ENCODE results near the gene C10orf88.

Gene C10orf88, protein sequence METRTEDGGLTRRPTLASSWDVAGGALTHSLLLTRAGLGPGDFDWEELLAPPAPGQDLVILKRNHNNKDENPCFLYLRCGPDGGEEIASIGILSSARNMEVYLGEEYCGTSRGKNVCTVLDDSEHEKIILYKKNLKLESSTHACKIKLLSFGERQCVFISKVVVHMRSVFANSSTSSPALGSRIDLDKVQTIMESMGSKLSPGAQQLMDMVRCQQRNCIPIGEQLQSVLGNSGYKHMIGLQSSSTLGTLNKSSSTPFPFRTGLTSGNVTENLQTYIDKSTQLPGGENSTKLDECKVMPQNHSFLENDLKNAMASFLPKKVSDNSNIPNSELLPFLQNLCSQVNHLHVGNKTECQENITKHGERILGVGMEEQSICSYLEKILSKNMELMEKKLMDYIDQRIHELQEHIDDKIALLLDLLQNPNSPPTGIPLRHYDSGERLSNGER

DNA sequence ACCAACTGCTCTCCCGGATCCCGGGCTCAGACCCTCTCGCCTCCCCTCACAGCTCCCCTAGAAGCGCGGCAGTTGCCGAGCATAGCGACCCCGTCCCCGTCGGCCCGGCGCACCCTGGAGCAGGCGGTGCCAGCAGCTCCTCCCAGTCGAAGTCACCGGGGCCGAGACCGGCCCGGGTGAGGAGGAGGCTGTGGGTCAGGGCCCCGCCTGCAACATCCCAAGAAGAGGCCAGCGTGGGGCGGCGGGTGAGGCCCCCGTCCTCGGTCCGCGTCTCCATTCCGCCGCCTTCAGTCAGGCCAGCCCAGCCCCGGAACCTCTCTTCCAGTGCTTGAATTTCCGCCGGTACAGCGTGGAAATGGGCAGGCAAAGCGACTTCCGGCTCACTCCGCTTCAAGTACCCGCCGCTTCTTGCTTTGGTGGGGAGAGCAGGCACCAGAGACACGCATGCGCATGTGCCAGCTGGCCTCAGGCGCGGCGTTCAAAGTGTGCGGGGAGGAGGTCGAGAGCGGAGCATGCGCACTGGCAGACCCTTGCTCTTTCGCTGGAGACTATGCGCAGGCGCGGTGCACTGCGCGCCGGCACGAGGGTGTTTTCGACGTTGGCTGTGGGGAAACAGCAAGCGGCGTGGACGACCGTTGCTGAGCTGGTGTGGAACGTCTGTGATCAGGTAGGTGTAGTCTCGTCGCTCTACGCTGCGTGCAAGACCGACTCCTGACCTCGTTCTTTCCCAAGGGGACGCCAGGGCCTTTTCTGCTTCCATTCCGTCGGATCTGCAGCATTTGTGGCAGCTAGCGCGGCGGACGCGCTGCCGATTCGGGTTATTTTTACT lies at the start of gene C10orf88:
TSS of gene C10orf88 (minus strand) at position 326 of the 829 bp plus-strand sequence. CDS start at position 277, 49 bp downstream.
- DNase-seq: peak; percentile 92 to 95 (median 94)

DNA sequence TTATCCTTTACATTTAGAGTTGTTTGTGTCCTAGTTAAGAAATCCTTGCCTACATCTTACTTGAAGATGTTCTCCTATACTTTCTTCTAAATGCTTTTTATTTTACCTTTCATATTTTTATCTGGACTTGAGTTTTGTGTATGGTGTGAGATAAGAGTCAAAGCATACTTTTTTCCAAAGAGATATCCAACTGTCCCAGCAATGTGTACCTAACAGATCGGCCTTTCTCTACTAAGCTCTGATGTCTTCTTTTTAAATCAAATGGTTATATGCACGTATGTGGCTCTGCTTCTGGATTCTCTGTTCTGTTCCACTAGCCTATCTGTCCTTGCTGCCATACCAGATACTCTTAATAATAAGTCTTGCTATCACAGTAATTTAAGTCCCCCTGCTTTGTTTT lies 47.3 kb upstream of the C10orf88 start:
- no peak for DNase-seq

DNA sequence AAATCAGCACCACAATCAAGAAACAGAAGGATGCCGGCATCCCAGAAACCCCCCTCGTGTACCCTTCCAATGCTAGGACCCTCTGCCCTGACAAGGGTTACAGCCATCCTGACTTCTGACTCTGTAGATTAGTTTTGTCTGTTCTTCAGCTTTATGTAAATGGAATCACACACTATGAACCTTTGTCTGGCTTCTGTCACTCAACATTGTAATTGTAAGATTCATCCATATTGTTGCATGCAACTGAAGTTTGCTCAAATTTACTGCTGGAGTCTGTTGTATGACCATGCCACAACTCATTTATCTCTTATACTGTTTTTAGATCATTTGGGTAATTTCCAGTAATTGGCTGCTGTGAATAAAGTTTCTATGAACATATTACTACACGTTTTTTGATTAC lies 46.1 kb upstream of the C10orf88 start:
- DNase-seq: no peak

DNA sequence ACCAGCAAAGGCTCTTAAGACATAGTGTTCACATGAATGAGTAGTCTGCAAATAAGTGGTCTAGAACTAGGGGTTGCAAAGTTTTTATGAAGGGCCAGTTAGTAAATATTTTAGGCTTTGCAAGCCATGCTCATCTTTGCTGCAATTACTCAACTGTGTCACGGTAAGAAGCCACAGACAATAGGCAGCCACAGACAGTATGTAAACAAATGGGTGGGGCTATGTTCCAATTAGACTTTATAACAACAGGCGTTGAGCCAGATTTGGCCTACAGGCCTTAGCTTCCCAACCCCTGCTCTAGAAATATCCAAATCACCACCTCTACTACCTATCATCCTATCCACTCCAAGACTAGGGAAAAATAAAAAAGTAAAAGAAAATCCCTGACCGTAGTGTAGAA lies 45.3 kb upstream of the C10orf88 start:
- no peak for DNase-seq

DNA sequence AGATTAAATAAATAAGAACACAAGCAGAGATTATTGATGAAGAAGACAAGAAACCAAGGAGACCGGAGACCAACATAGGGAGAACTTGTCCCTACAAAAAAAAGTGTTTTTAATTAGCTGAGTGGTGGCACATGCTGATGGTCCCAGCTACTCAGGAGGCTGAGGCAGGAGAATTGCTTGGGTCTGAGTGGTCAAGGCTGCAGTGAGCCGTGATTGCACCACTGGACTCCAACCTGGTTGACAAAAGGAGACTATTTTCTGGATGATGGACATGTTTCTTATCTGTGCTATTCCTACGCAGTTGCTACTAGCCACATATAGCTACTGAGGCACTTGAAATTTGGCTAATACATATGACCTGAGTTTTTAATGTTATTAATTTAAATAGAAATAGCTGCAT lies 44.9 kb upstream of the C10orf88 start:
- DNase-seq: no peak

DNA sequence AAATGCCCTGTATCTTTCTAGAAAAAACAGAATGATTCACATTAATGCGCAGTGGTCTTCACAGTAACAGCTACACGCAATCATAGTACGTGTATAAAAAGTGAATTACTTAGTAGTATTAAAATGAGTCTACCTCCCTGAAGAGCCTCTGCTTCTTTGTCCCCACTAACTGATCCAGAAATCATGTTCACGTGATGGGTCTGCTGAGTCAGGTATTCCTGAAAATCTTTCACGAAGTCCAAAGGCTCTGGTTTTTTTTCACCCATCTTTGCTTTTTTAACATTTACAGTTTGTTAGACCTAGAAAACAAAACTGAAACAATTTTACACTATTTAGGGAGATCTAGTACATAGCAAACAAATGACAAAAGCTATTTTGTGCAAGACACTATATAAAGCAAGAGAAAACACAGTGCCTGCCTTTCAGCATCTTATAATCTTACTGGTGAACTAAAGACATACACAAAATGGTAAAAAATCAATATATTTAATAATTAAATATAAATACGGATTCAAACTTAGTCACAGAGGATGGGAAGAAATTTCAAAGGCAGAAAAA lies 44.4 kb upstream of the C10orf88 start:
- no peak for DNase-seq

DNA sequence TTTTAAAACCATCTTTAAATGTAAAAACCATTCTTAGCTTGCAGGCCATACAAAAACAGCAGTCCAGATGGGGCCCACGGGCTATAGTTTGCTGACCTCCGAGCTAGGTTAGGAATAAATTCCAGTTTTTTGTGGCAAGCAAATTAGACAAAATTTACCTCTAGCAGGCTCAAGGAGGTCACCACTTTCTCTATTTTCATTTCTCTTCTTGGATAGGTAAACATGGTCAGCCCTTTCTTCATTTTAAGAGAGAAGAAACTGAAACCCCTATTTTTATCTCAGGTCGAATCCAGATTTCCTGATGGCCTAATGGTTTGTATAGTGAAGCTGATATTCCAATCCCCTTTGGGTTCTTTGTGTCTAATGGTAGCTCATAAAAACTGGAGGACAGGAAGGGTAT lies 43.8 kb upstream of the C10orf88 start:
- DNase-seq: no peak

DNA sequence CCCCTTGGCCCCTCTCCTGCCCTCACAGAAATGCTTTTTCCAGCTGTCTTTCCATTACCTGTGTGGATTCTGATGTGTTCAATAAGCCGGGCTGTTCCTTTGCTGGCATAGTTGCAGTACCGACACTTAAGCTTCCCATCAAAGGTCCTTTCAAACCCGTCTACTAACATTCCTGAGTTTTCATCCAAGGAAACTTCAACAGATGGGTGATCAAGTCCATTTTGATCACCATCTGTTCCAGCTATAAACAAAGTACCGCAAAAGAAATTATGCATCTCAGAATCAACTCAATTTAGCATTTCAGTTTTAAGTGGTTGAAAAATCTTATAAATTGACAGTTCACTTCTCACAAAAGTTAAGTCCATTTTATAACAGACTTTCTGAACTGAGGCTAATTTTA lies 41.9 kb upstream of the C10orf88 start:
- DNase-seq: no peak

DNA sequence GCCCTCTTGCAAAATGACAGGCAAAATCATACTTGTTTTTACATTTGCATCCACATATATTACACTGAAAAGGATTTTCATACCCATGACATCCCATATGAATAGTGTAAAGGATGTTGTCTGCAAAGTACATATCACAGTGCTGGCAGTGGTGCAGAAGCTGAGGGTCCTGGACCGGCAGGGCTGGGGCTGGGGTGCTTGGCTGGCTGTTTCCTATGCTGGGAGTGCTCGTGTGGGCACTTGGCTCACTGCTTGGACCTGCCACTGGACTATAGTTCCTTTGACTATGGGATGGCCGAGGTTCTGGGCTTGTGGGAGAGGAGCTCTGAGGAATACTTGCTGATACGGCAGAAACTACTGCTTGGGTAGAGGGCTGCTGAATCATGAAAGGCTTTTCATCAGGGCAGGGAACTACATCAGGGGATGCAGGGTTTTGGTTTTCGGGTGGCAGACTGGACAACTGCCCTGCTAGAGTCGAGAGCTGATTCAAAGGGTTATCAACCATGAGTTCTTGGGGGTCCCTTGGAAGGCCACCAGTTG lies 39.8 kb upstream of the C10orf88 start:
- DNase-seq: no peak

DNA sequence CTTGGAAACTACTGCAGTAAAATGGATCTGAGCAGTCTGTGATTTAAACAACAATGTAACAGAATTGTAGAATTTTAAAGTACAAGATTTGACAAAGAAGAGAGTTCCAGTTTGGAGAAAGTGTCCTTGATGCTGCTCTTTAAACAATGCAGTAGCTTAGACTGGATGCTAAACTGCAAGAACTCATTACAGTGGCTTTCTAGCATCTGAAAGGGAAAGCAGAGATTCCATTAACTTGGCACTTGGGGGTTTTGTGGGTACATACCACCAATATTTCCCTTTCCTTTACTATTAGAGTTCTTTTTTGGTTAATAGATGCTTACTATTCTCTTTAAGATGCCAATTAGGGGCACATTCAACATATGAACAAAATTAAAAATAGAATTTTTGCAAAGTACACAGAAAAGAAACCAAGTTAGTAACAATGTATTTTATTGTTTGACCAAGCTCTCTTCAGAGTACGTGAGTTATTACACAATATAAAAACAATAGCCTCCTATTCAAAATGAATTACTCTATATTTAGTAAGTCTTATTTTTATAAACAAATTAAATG lies 38.1 kb upstream of the C10orf88 start:
- DNase-seq: no peak

DNA sequence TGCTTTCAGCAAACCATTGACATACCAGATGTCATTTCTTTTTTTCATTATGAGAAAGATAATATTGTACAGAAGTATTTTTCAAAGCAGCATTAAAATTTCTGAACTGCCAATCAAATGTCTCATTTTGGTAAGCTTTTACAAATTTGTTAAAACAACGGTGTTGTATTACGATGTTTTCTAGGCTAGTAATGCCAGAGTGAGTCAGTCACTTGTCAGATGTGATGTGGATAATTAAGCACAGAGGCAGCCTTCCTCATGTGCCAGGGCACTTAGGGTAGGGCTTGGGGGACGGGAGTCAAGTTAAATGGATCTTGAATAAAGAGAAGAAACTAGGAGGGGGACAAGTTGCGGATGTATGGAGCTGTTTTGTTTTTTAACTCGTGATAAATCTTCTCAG lies 36.3 kb upstream of the C10orf88 start:
- no peak for DNase-seq

DNA sequence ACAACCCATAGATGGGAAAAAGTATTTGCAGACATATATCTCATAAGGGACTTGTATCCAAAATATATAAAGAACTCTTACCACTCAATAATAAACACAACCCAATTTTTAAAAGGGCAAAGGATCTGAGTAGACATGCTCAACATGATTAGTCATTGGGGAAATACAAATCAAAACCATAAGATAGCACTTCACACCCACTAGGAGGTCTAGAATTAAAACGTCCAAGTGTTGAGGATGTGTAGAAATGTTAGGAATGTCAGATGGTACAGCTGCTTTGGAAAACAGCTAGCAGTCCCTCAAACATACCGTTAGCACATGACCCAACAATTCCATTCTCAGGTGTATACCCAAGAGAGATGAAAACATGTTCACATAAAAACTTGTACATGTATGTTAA lies 34.5 kb upstream of the C10orf88 start:
- no peak for DNase-seq

DNA sequence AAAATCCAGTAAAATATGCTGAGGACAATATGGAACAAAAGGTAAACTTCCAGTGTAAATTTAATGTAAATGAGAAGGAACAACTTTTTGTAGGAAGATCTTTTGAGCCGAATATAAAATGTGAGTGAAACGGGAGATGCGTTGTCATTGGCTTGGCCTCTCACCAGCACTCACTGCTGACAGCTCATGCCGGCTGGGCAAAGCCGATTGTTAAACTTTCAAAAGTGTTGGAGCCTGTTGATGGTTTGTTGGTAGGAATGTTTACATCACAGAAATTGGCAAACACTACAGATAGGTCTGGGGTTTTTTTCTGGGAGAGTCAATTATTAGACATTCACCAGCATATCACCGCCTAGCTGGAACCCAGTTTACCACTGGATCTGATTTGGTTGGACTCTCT lies 32.3 kb upstream of the C10orf88 start:
- no peak for DNase-seq

DNA sequence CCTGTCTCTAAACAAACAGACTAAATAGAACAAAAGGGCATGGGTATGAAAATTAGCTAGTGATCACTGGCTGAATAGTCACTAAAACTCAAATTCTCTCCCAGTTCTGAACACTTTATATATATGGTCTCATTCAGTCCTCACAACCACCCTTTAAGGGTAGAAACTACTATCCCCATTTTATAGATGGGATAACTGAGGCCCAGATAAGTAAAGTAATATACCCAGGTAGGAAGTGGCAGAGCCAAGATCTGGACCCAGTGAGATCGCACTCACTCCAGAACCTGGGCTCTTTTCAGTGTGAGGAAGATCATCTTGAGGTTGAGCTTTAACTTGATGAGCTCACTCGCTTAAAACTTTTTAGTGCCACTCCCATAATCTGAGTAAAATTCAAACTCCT lies 30.7 kb upstream of the C10orf88 start:
- no peak for DNase-seq

DNA sequence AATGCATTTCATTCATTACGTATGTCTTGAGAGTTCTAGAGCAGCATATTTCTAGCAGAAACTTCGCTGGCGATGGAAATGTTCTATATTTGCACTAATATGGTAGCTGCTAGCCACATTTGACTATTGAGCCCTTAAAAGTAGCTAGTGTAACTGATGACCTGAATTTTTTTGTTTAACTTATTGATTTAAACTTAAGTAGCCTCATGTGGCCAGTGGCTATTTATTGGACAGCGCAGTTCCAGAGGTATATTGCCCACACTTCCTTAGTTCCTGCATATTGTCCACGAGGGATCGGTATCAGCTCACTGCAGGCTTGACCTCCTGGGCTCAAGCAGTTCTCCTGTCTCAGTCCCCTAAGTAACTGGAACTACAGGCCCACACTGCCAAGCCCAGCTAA lies 29.9 kb upstream of the C10orf88 start:
- DNase-seq: no peak

DNA sequence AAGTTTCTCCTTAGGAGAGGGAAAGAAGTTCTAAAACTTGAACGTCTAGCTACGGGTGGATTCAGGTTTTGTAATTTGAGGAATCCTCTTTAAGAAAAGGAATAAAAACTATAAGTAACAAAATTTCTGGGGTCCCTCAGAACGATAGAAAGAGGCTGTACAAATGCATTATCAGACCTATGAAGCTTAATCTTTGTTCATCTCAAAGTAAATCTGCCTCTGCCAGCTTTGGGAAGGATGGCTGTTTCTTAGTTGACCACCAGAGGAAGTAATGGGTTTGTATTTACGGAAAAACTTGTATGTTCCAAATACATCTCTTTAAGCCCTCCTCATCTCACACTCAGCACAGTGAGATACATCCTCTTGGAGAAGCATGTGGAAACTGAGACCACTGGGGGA lies 27.0 kb upstream of the C10orf88 start:
- no peak for DNase-seq

DNA sequence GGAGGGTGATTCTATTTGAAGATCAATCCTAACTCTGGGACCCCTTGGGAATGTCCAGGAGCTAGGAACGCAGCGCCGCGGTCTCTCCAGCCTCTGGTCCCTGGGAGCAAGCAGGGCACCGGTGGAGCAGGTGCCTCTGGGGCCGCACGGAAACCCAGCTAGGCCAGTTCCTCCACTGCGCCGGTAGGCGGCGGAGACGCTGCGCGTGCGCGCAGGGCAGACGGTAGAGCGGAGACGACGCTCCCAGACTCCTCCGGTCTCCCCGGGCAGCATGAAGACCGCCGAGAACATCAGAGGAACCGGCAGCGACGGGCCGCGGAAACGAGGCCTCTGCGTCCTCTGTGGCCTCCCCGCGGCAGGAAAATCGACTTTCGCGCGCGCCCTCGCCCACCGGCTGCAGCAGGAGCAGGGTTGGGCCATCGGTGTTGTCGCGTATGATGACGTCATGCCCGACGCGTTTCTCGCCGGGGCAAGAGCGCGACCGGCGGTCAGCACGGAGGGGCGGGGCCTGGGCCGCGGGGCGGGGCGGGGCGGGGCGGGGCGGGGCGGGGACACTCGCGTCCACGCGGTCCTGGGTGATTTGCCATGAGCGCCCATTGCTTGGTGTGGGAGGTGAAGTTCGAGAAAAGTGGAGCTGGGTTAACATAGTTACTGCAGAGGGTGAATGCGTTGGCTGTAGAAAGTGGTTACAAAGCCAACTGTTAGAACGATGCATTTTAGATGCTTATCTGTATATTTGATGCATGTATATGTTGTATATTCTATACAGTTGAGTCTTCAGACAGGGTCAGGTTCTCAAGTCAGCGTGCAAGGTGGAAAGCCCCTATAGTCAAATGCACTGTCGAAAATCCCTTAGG lies 26.4 kb upstream of the C10orf88 start, which contains the start of gene PSTK:
TSS of gene PSTK (plus strand) at position 193 of the 857 bp plus-strand sequence. CDS start at position 272, 79 bp downstream.
- peak; percentile 71 to 82 (median 76) for DNase-seq

DNA sequence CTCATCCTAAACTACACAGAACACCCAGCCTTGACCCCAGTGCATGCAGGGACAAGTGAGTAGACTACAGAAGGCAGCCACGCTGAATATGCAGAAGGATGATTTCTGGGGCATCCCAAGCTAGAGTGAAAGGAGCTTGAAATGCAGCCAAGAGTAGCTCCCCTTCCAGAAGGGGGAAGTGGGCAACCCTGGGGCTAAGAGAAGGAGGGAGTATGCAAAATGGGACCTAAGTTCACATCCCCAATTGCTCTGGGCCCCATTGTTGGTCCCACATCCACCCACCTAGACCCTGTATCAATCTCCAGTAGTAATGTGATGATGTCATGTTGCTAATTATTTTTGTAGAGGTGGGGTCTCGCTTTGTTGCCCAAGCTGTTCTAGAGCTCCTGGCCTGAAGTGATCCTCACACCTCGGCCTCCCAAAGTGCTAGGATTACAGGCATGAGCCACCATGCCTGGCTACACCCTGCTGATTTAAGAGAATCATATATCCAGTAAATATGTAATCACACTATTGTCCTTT lies 20.6 kb upstream of the C10orf88 start:
- DNase-seq: no peak

DNA sequence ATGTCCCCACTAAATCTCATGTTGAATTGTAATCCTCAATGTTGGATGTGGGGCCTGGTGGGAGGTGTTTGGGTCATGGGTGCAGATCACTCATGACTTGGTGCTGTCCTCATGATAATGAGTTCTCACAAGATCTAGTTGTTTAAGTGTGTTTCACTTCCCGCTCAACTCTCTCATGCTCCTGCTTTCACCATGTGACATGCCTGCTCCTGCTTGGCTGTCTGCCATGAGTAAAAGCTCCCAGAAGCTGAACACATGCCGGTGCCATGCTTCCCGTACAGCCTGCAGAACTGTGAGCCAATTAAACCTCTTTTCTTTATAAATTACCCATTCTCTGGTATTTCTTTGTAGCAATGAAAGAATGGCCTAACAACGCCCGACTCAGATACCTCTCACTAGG lies 20.0 kb upstream of the C10orf88 start:
- no peak for DNase-seq

DNA sequence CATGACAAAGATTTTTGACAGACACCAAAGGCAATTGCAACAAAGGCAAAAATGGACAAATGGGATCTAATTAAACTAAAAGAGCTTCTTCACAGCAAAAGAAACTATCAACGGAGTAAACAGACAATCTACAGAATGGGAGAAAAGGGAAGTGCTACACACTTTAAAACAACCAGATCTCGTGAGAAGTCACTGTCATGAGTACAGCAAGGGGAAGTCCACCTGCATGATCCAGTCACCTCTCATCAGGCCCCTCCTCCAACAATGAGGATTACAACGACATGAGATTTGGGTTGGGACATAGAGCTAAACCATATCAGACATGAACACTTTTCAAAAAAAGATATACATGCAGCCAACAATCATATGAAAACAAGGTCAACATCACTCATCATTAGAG lies 14.7 kb upstream of the C10orf88 start:
- DNase-seq: no peak

DNA sequence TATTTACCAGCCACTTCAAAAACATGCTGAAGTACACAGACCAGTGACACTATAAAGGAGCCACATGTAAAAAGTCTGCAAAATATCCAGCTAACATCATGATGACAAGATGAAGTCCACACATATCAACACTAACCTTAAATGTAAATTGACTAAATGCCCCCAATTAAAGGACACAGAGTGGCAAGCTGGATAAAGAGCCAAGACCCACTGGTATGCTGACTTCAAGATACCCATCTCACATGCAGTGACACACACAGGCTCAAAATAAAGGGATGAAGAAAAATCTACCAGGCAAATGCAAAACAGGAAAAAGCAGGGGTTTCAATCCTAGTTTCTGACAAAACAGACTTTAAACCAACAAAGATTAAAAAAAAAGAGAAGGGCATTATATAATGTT lies 12.9 kb upstream of the C10orf88 start:
- DNase-seq: no peak

DNA sequence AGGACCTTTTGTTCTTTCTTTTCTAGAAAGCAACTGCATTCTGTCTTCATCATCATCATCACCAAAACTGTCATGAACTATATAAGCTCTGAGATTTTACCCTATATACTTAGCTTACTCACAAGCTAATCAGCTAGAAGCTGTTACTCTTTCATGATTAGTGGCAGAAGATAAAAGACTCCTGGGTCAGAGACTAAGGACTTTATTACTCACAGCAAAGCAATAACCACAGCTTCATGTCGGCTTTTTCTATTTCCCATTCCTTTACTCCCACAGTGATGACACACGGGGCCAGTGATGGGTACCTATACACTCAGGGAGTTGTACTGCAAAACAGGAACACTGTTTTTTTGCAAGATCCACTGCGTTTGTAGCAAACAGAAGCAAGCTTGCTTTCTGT lies 8.4 kb upstream of the C10orf88 start:
- DNase-seq: no peak

Data from activated CD4-positive, CD25-positive, alpha-beta regulatory T cell (primary cell).